Upper lobe of right lung (tissue), 1 donor: ENCODE data around the gene ANTKMT. TPM values are rescaled to one million over a fixed set of nuclear protein-coding genes. Genes with fewer than 3 reads are reported as not detected.

Experiments
- ATAC-seq: fragments of 200-7000 bp; cut with Tn5 transposase; one replicate; pipeline ENCODE4 v1.9.1; 2020; ENCODE audit warnings: mild to moderate bottlenecking, moderate library complexity
- DNase-seq: peaks from one replicate; pipeline ENCODE4 v3.0.0-alpha.2; 2020
- H3K27ac ChIP-seq: fragments of 200-600 bp; one replicate; pipeline ENCODE4 v1.8.0; 2022
- H3K27me3 ChIP-seq: fragments of 200-600 bp; one replicate; pipeline ENCODE4 v1.8.0; 2022; ENCODE audit warnings: mild to moderate bottlenecking
- H3K36me3 ChIP-seq: fragments of 200-600 bp; one replicate; pipeline ENCODE4 v1.8.0; 2022
- H3K4me1 ChIP-seq: fragments of 200-600 bp; one replicate; pipeline ENCODE4 v1.8.0; 2022
- H3K4me3 ChIP-seq: fragments of 200-600 bp; one replicate; pipeline ENCODE4 v1.8.0; 2022; ENCODE audit warnings: mild to moderate bottlenecking
- H3K9me3 ChIP-seq: fragments of 200-600 bp; one replicate; pipeline ENCODE4 v1.8.0; 2022
- intact Hi-C: fragments of 100-400 bp; cut with DNase I; formaldehyde crosslinking; loops from one replicate; pipeline ENCODE4 v1.11.0; 2022
- total RNA-seq: library from RNA; stranded (reverse); fragmentation: NEBNext Ultra II Directional; extraction: Animal tissue kit (Norgen Biotek cat#: 25700); gene quantifications from one replicate; pipeline ENCODE4 v1.2.1, GENCODE V29; 2021
- TF ChIP-seq, protein P1 (sequence below): fragments of 200-600 bp; IDR thresholded peaks from one replicate; pipeline ENCODE4 v1.8.0; 2022; ENCODE audit warnings: antibody characterized with exemption
- donor health status: DM: no; HTN: yes; CAD: no; lungs with severe emphysema.

ANTKMT gene
- total RNA-seq, 1 donor from 2014 or later: 30.5 TPM

- no peak overlapping the region for H3K27ac ChIP-seq
- H3K9me3 ChIP-seq: no peaks in the 10 kb centered on the region
- ATAC-seq: no peak
- DNase-seq: no peak
- intact Hi-C loops: no loop called here
- TF ChIP-seq, protein P1, sequence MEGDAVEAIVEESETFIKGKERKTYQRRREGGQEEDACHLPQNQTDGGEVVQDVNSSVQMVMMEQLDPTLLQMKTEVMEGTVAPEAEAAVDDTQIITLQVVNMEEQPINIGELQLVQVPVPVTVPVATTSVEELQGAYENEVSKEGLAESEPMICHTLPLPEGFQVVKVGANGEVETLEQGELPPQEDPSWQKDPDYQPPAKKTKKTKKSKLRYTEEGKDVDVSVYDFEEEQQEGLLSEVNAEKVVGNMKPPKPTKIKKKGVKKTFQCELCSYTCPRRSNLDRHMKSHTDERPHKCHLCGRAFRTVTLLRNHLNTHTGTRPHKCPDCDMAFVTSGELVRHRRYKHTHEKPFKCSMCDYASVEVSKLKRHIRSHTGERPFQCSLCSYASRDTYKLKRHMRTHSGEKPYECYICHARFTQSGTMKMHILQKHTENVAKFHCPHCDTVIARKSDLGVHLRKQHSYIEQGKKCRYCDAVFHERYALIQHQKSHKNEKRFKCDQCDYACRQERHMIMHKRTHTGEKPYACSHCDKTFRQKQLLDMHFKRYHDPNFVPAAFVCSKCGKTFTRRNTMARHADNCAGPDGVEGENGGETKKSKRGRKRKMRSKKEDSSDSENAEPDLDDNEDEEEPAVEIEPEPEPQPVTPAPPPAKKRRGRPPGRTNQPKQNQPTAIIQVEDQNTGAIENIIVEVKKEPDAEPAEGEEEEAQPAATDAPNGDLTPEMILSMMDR: no peak
- no peak overlapping the region for H3K4me3 ChIP-seq
- H3K36me3 ChIP-seq: no peaks in the 10 kb centered on the region
- no peaks in the 10 kb centered on the region for H3K4me1 ChIP-seq
- H3K27me3 ChIP-seq: no peaks in the 10 kb centered on the region
Observed at GRCh38 chr16:764184-764750, 43.3 kb downstream of the ANTKMT start.

- ATAC-seq (no peak), DNase-seq (peak; percentile 64)
- no peaks in the 10 kb centered on the region for H3K36me3 ChIP-seq
- H3K27me3 ChIP-seq: no peaks in the 10 kb centered on the region
- intact Hi-C loops: no loop called here
- no peaks in the 10 kb centered on the region for H3K4me1 ChIP-seq
- no peak overlapping the region for H3K4me3 ChIP-seq
- TF ChIP-seq, protein P1: no peak
- no peaks in the 10 kb centered on the region for H3K9me3 ChIP-seq
- no peak overlapping the region for H3K27ac ChIP-seq
Observed at GRCh38 chr16:764848-765487, 44.0 kb downstream of the ANTKMT start.

GRCh38 chr16:765488-765865 lies 44.5 kb downstream of the ANTKMT start:
- H3K27me3 ChIP-seq: no peaks in the 10 kb centered on the region
- no peak for ATAC-seq
- H3K4me1 ChIP-seq: no peaks in the 10 kb centered on the region
- no peaks in the 10 kb centered on the region for H3K36me3 ChIP-seq
- H3K27ac ChIP-seq: no peak overlapping the region
- TF ChIP-seq, protein P1: no peak
- no peaks in the 10 kb centered on the region for H3K9me3 ChIP-seq
- no peak overlapping the region for H3K4me3 ChIP-seq
- DNase-seq: peak; percentile 62
- intact Hi-C loops: no loop called here

- DNase-seq (peak; percentile 62), ATAC-seq (no peak)
- TF ChIP-seq, protein P1: no peak
- no peaks in the 10 kb centered on the region for H3K4me1 ChIP-seq
- H3K27me3 ChIP-seq: no peaks in the 10 kb centered on the region
- H3K4me3 ChIP-seq: no peak overlapping the region
- intact Hi-C loops: no loop called here
- no peaks in the 10 kb centered on the region for H3K9me3 ChIP-seq
- no peak overlapping the region for H3K27ac ChIP-seq
- no peaks in the 10 kb centered on the region for H3K36me3 ChIP-seq
Observed at GRCh38 chr16:766008-766819, 45.3 kb downstream of the ANTKMT start.

DNA sequence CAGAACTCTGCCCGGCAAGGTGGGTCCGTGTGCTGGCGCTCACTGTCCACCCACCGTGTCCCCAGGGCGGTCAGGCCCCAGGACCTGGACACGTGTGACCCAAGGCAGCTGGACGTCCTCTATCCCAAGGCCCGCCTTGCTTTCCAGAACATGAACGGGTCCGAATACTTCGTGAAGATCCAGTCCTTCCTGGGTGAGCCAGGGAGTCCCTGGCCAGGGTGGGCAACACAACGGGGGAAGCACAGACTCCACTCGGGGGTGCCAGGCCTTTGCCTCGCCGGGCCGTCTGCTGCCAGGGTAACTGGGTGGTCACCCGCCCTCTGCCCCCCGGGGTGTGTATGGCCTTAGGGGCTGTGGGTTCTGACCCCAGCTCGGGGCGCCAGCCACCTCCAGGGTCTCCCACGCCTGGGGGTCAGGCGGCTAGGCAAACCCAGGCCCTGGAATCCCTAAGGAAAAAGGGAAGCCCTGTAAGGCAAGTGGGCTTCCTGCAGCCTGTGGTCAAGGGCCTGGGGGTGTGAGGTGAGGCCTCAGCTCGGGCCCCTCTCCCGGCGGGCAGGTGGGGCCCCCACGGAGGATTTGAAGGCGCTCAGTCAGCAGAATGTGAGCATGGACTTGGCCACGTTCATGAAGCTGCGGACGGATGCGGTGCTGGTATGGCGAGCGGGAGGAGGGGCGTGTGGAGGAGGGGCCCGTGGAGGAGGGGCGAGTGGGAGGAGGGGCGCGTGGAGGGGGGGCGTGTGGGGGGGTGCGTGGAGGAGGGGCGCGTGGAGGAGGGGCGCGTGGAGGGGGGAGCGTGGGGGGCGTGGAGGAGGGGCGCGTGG lies 46.1 kb downstream of the ANTKMT start:
- Histone ChIP-seq H3K27ac (no peak overlapping the region), H3K4me3 (no peak overlapping the region), H3K27me3 (no peaks in the 10 kb centered on the region), H3K9me3 (no peaks in the 10 kb centered on the region), H3K36me3 (no peaks in the 10 kb centered on the region), H3K4me1 (no peaks in the 10 kb centered on the region)
- intact Hi-C loops: no loop called here
- TF ChIP-seq, protein P1: no peak
- no peak for ATAC-seq
- no peak for DNase-seq
